ENCODE results near the gene DDHD1.

GRCh38 chr14:53034036-53034435, 119.1 kb downstream of the DDHD1 start:
- TF ChIP-seq CTCF (IDR thresholded peaks at IDR 0.05) = no peak
- TF ChIP-seq POLR2A (IDR thresholded peaks at IDR 0.05) = no peak

Data from esophagus squamous epithelium (tissue), 4 donors.